GM23338 (cell line): Measurements from ENCODE around the gene HSPB9. TPM values are rescaled to one million over a fixed set of nuclear protein-coding genes. Genes with fewer than 3 reads are reported as not detected.

Experiments
- CREB1 ChIP-seq: fragments of 250-450 bp; sonication (Bioruptor Pico); IDR thresholded peaks from 2 replicates; pipeline ENCODE4 v1.5.0; 2020; ENCODE audit warnings: low read depth, mild to moderate bottlenecking, moderate library complexity
- ETS1 ChIP-seq: IDR thresholded peaks from 2 replicates; pipeline ENCODE4 v1.6.1; 2016; ENCODE audit warnings: antibody characterized with exemption
- EZH2 ChIP-seq: fragments of 200-600 bp; sonication (generic); IDR thresholded peaks from one replicate; pipeline ENCODE4 v1.8.0; 2017; ENCODE audit warnings: antibody characterized with exemption, mild to moderate bottlenecking, low read depth; ENCODE audit not compliant: unreplicated experiment
- EZH2phosphoT487 ChIP-seq: fragments of 200-600 bp; sonication (generic); IDR thresholded peaks from one replicate; pipeline ENCODE4 v1.8.1; 2018; ENCODE audit warnings: antibody characterized with exemption; ENCODE audit not compliant: unreplicated experiment
- REST ChIP-seq: IDR thresholded peaks from one replicate; pipeline ENCODE4 v1.6.1; 2018; ENCODE audit warnings: antibody characterized with exemption; ENCODE audit not compliant: unreplicated experiment
- ZNF331 ChIP-seq: fragments of 250-450 bp; sonication (Bioruptor Pico); IDR thresholded peaks from 2 replicates; pipeline ENCODE4 v1.5.0; 2020; ENCODE audit warnings: low read depth, mild to moderate bottlenecking, moderate library complexity
- ZNF462 ChIP-seq: fragments of 250-450 bp; sonication (Bioruptor Pico); IDR thresholded peaks from 2 replicates; pipeline ENCODE4 v1.5.0; 2020; ENCODE audit warnings: mild to moderate bottlenecking, moderate library complexity
- polyA plus RNA-seq: library from polyadenylated mRNA; unstranded; fragments of >200 nt; fragmentation: Nextera tagmentation; extraction: Ambion mirVana; gene quantifications from 2 replicates; pipeline ENCODE4 v1.2.1, GENCODE V29; 2016
- total RNA-seq: library from RNA; depleted of rRNA; stranded (reverse); fragments of >200 nt; shearing (Covaris generic); gene quantifications from 2 replicates; pipeline ENCODE4 v1.2.3, GENCODE V29; 2014

The HSPB9 gene
- total and polyA plus RNA-seq, 2 experiments from 2014 or later: 0.31 to 0.52 TPM

DNA sequence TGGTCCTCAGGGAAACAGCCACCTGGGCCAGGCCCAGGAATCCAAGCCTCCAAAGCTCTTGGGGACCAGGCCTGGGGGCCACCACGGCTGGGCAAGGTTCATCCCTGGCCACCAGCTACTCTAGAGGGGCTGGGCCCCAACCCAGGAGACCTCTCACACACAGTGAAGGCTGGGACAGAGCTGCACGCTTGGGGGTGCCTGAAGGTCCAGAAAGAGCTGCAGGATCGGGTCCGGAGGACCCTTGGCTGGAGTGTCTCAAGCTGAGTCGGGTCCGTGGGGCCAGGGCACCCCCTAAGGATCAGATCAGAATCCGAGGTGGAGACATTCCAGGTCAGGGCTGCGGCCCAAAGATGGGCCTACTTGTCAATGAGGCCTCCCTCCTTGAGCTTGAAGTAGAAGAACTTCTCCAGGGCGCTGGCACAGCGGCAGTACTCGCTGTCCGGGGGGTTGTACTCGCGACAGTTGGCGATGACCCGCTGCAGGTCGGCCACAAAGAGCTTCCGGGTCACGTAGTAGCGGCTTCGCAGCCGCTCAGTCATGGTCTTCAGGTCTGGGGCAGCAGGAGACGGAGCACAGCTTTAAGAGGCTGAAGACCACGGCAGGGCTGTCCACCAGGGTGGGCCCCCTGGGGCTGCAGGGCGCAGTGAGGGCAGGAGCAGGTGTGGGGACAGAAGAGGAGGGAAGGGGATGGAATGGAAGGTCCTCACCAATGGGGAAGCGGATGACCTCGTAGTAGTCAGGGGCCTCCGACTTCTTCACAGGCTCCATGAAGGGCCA, 9.1 kb upstream of the HSPB9 start (continued):
- TF ChIP-seq ZNF462 (CRISPR knock-in tag) (no peak), REST (no peak), ETS1 (no peak), EZH2phosphoT487 (no peak), ZNF331 (CRISPR knock-in tag) (no peak), EZH2 (no peak), CREB1 (CRISPR knock-in tag) (no peak)
